ENCODE results near the gene LRRN3. TPM values are rescaled to one million over a fixed set of nuclear protein-coding genes. Genes with fewer than 3 reads are reported as not detected.

LRRN3 gene
- total RNA-seq, result 1 to 10 TPM in 1 of 4 donors, under 1 TPM in 3; 0.39 to 1.3 (median 0.61) TPM

DNA sequence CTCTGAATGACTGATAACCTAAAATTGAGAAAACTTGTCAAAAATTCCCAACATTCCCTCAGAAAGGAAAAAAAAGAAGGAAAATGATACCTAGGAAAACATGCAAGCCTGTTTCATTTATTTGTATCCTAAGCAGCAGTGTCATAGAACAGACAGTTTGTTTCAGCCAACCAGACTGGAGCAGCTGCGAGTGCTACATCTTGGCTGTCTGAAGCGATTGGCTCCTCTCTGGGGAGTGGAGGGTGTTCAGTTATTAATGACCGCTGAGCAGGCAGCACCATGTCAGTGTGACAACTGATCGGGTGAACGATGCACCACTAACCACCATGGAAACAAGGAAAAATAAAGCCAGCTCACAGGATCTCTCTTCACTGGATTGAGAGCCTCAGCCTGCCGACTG, at the start of gene LRRN3:
LRRN3 (plus strand) TSS at position 282 of the 400 bp plus-strand sequence. CDS start 31,646 bp downstream, outside the sequence.
- no peak for DNase-seq (ENCODE audit: extremely low spot score)
- intact Hi-C loops (cut with DNase I), result loop anchor here (2.0 to 10.0 kb wide), 2 partner anchors 396 to 474 kb away; partner anchors contain the start of gene IMMP2L
- Histone ChIP-seq H3K27ac (replicated peaks in 1 of 4) (peak within 1 kb of the TSS in 3 of 4 donors; percentile 6 to 21 (median 16)), H3K27me3 (no peaks in the 10 kb centered on the region), H3K4me1 (peaks cover 6 to 38% (median 33%) of the 10 kb centered on the region in 4 donors), H3K9me3 (no peaks in the 10 kb centered on the region), H3K4me3 (peak within 1 kb of the TSS; percentile 46 to 55 (median 48)), H3K36me3 (no peaks in the 10 kb centered on the region)
- 23% methylated on average over 6 of the region's 6 CpGs for WGBS
- no peak for TF ChIP-seq CTCF (IDR thresholded peaks at IDR 0.05)
- no peak for TF ChIP-seq EP300 (IDR thresholded peaks at IDR 0.05)
- peak in 1 of 2 donors; percentile 24 for TF ChIP-seq POLR2AphosphoS5 (IDR thresholded peaks at IDR 0.05)
- TF ChIP-seq POLR2A (IDR thresholded peaks at IDR 0.05; ENCODE audit: low read depth), result no peak

DNA sequence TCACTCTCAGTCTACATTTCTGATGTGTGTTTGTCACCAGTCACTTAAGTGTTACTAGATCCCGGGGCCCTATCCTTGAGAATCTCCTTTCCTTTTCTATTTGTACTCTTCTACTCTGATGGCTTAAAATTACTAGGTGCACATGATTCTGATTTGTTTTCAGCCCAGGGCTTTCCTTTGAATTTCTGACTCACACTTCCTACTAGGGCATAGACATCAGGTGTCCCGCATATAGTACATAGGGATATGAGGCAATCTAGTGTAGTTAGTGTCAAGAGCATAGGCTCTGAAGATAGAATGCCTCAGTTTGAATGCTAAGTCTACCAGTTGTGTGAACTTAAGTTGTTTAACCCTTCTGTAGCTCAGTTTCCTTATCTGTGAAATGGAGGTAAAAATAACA, 49.4 kb upstream of the LRRN3 start:
- no peaks in the 10 kb centered on the region for H3K36me3 ChIP-seq
- H3K9me3 ChIP-seq, result no peaks in the 10 kb centered on the region
- TF ChIP-seq CTCF (IDR thresholded peaks at IDR 0.05) (no peak), POLR2A (IDR thresholded peaks at IDR 0.05; ENCODE audit: low read depth) (no peak), POLR2AphosphoS5 (IDR thresholded peaks at IDR 0.05) (no peak), EP300 (IDR thresholded peaks at IDR 0.05) (no peak)
- H3K27ac ChIP-seq (replicated peaks in 1 of 4), result no peak overlapping the region
- DNase-seq (ENCODE audit: extremely low spot score), result no peak
- intact Hi-C loops (cut with DNase I), result no loop called here
- no peaks in the 10 kb centered on the region for H3K27me3 ChIP-seq
- peaks cover 0 to 9% (median 4%) of the 10 kb centered on the region in 4 donors for H3K4me1 ChIP-seq
- no peak overlapping the region for H3K4me3 ChIP-seq
- 100% methylated on average over 2 of the region's 2 CpGs for WGBS

- Histone ChIP-seq H3K36me3 (no peaks in the 10 kb centered on the region), H3K9me3 (no peaks in the 10 kb centered on the region), H3K27me3 (no peaks in the 10 kb centered on the region), H3K4me3 (no peak overlapping the region), H3K4me1 (peaks cover 0 to 9% (median 4%) of the 10 kb centered on the region in 4 donors), H3K27ac (replicated peaks in 1 of 4) (no peak overlapping the region)
- no peak for DNase-seq (ENCODE audit: extremely low spot score)
- 94% methylated on average over 2 of the region's 2 CpGs for WGBS
- TF ChIP-seq POLR2AphosphoS5 (IDR thresholded peaks at IDR 0.05), result no peak
- no peak for TF ChIP-seq CTCF (IDR thresholded peaks at IDR 0.05)
- no peak for TF ChIP-seq POLR2A (IDR thresholded peaks at IDR 0.05; ENCODE audit: low read depth)
- TF ChIP-seq EP300 (IDR thresholded peaks at IDR 0.05), result no peak
- intact Hi-C loops (cut with DNase I), result no loop called here
Measured at GRCh38 chr7:111042842-111043241, 48.1 kb upstream of the LRRN3 start.

GRCh38 chr7:111043561-111043960, 47.4 kb upstream of the LRRN3 start:
- peaks cover 0 to 9% (median 4%) of the 10 kb centered on the region in 4 donors for H3K4me1 ChIP-seq
- WGBS, result 94% methylated on average over 1 of the region's 1 CpG
- no peak for DNase-seq (ENCODE audit: extremely low spot score)
- intact Hi-C loops (cut with DNase I), result no loop called here
- TF ChIP-seq POLR2A (IDR thresholded peaks at IDR 0.05; ENCODE audit: low read depth) (no peak), EP300 (IDR thresholded peaks at IDR 0.05) (no peak), CTCF (IDR thresholded peaks at IDR 0.05) (no peak), POLR2AphosphoS5 (IDR thresholded peaks at IDR 0.05) (no peak)
- no peak overlapping the region for H3K27ac ChIP-seq (replicated peaks in 1 of 4)
- H3K9me3 ChIP-seq, result no peaks in the 10 kb centered on the region
- H3K27me3 ChIP-seq, result no peaks in the 10 kb centered on the region
- H3K4me3 ChIP-seq, result no peak overlapping the region
- no peaks in the 10 kb centered on the region for H3K36me3 ChIP-seq

GRCh38 chr7:111045449-111045848, 45.5 kb upstream of the LRRN3 start:
- no peaks in the 10 kb centered on the region for H3K9me3 ChIP-seq
- intact Hi-C loops (cut with DNase I), result no loop called here
- TF ChIP-seq POLR2A (IDR thresholded peaks at IDR 0.05; ENCODE audit: low read depth), result no peak
- no peak for TF ChIP-seq EP300 (IDR thresholded peaks at IDR 0.05)
- no peak for TF ChIP-seq POLR2AphosphoS5 (IDR thresholded peaks at IDR 0.05)
- TF ChIP-seq CTCF (IDR thresholded peaks at IDR 0.05), result no peak
- no peaks in the 10 kb centered on the region for H3K27me3 ChIP-seq
- H3K4me3 ChIP-seq, result no peak overlapping the region
- no peaks in the 10 kb centered on the region for H3K36me3 ChIP-seq
- DNase-seq (ENCODE audit: extremely low spot score), result no peak
- no peak overlapping the region for H3K27ac ChIP-seq (replicated peaks in 1 of 4)
- H3K4me1 ChIP-seq, result peaks cover 0 to 9% (median 4%) of the 10 kb centered on the region in 4 donors

All from esophagus muscularis mucosa (tissue), 4 donors.